OCI-LY3 (cell line): ENCODE results near the gene RPP38.

ENCODE experiments used
- CTCF ChIP-seq: fragments of 200-600, 300-600 bp; sonication (generic); IDR thresholded peaks from 2 replicates; pipeline ENCODE4 v1.5.1; 2014; ENCODE audit warnings: antibody characterized with exemption, low read length, low read depth
- EZH2phosphoT487 ChIP-seq: fragments of 200-600 bp; shearing (Covaris generic); IDR thresholded peaks from 2 replicates; pipeline ENCODE4 v1.6.1; 2018; ENCODE audit warnings: antibody characterized with exemption, mixed run types, low read depth

- no peak for TF ChIP-seq CTCF
- no peak for TF ChIP-seq EZH2phosphoT487
Measured at GRCh38 chr10:15092855-15093408, 4.2 kb upstream of the RPP38 start.
